Astrocyte (in vitro differentiated cells and primary cell): Measurements from ENCODE around the gene ATP6V1E1.

Experiments
- CTCF ChIP-seq: IDR thresholded peaks from 2 replicates; pipeline ENCODE4 v1.5.1; 2011; ENCODE audit warnings: low read depth, mild to moderate bottlenecking, inconsistent platforms, low read length, moderate library complexity; ENCODE audit not compliant: insufficient read depth
- EZH2 ChIP-seq: IDR thresholded peaks from 2 replicates; pipeline ENCODE4 v1.6.1; 2012; ENCODE audit warnings: mild to moderate bottlenecking, low read length, inconsistent platforms; ENCODE audit not compliant: insufficient read depth

GRCh38 chr22:17581631-17582030 is 46.9 kb downstream of the ATP6V1E1 start:
- TF ChIP-seq CTCF (no peak), EZH2 (no peak)
